ENCODE results near the gene PNPLA6.

PNPLA6 gene

DNA sequence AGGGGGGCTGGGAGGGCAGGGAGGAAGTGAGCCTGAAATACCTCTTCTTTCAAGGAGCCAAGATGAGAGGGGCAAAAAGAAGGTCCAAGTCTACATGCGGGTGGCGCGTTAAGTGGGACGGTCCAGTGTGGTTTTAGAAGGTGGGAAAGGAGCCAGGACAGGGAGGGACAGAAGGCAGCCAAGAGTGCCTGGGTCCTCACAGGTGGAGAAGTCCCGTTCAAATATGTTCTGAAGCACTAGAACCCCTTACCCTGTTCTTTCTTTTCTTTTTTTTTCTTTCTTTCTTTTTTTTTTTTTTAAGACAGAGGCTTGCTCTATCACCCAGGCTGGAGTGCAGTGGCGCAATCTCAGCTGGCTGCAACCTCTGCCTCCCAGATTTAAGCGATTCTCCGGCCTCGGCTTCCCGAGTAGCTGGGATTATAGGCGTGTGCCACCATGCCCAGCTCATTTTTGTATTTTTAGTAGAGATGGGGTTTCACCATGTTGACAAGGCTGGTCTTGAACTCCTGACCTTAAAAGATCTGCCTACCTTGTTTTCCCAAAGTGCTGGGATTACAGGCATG is 67.5 kb downstream of the PNPLA6 start:
- DNase-seq, result no peak

- no peak for DNase-seq
Measured at GRCh38 chr19:7603919-7604318, 68.4 kb downstream of the PNPLA6 start.

DNA sequence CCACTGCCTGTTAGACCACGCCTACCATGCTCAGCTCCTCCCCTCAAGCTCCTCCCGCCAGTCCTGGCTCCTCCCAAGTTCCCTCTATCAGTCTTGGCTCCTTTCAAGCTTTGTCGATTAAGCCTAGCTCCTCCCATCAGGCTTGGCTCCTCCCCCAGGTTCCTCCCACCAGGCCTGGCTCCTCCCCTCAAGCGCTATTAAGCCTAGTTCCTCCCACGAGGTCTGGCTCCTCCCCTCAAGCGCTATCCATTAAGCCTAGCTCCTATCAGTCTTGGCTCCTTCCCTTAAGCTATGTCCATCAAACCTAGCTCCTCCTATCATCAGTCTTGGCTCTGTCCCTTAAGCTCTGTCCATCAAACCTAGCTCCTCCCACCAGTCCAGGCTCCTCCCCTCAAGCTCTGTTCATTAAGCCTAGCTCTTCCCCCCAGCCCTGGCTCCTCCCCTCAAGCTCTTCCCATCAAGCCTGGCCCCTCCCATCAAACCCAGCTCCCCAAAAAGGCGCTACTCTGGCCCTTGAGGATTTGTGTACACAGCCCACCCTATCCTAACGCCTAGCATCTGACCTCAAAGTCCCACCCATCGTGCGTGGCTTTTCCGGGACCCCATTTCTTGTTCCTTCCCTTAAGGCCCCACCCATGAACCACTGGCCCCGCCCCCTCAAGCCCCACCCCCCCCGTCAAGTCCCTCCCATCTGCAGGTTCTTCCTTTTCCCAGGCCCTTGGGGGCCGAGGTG is 70.1 kb downstream of the PNPLA6 start:
- no peak for DNase-seq

- no peak for DNase-seq
Measured at GRCh38 chr19:7606289-7606688, 70.8 kb downstream of the PNPLA6 start.

GRCh38 chr19:7607212-7607873 is 71.8 kb downstream of the PNPLA6 start:
- DNase-seq, result no peak

- DNase-seq, result no peak
Measured at GRCh38 chr19:7607874-7608560, 72.5 kb downstream of the PNPLA6 start.

DNA sequence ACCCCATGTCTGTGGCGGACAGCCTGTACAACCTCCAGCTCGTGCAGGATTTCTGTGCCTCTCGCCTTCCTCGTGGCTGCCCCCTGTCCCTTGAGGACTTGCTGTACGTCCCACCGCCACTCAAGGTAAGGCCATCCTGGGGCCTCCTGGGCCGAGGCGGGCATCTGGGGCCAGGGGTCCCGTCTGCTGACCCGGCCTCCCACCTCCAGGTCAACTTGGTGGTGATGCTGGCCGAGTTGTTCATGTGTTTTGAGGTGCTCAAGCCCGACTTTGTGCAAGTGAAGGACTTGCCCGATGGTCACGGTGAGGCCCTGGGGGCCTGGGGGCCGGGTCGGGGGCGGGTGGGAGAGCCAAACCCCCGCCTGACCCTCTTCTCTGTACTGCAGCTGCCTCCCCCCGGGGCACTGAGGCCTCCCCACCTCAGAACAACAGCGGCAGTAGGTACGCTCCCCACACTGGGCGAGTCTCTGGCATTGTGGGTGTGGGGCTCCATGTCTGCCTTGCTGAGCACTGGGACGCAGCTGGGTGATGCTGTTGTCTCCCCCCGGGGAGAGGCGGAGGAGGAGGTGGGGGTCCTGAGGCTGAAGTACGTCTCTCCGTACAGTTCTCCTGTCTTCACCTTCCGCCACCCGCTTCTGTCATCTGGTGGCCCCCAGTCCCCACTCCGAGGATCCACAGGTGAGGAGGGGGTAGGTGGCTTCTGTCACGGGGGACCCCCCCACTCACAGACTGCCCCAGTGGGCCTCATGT is 75.1 kb downstream of the PNPLA6 start:
- no peak for DNase-seq

Measured in C1 segment of cervical spinal cord (tissue), 14 donors.